ENCODE results near the gene DRC3.
A peak's percentile ranks its signal among the peaks of the same experiment; 100 is the strongest.
"Not testable (repeated sequence)": the region's sequence is repeated elsewhere in the genome, so short reads cannot be mapped to it uniquely, and the experiment has no call there.

The DRC3 gene
- 0.87 to 1.1 reads per million in 2 donors for total RNA-seq

- peak; percentile 99 for DNase-seq
These were observed at the start of gene DRC3, which contains the start of gene TOM1L2 for GRCh38 chr17:17972126-17972951. TSS of gene DRC3 (plus strand) at chr17:17972862. CDS start at chr17:17977599, 4,737 bp downstream. TSS of gene TOM1L2 (minus strand) at chr17:17972400. CDS start at chr17:17972313, 87 bp downstream.

DNA sequence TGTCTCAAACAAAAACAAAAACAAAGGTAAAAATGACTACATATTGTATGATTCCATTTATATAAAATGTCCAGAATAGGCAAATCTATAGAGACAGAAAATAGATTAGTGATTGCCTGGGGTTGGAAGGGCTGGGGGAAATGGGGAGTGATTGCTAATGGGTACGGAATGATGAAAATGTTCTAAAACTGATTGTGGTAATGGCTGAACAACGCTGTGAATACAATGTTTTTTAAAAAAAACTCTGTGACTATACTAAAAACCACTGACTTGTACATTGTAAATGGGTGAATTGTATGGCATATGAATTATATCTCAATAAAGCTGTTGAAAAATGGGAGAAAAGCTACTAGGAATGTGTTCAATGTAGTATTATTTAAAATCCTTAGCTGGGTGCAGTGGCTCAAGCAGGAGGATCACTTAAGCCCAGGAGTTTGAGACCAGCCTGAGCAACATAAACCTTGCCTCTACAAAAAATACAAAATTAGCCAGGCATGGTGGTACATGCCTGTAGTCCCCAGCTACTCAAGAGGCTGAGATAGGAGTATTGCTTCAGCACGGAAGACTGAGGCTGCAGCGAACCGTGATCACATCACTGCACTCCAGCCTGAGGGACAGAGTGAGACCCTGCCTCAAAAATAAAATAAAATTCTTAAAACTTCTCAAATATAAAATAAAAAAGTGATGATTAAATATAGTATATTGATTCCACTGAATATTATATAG is 48.4 kb upstream of the DRC3 start:
- DNase-seq: no peak

GRCh38 chr17:17924857-17925250 is 47.8 kb upstream of the DRC3 start:
- DNase-seq: no peak

- DNase-seq: no peak
These were observed 46.6 kb upstream of the DRC3 start for GRCh38 chr17:17926036-17926435.

GRCh38 chr17:17926840-17927449 is 45.7 kb upstream of the DRC3 start:
- no peak for DNase-seq

- DNase-seq: no peak
These were observed 44.0 kb upstream of the DRC3 start for GRCh38 chr17:17928398-17929287.

- DNase-seq: no peak
These were observed 42.8 kb upstream of the DRC3 start for GRCh38 chr17:17929655-17930380.

DNA sequence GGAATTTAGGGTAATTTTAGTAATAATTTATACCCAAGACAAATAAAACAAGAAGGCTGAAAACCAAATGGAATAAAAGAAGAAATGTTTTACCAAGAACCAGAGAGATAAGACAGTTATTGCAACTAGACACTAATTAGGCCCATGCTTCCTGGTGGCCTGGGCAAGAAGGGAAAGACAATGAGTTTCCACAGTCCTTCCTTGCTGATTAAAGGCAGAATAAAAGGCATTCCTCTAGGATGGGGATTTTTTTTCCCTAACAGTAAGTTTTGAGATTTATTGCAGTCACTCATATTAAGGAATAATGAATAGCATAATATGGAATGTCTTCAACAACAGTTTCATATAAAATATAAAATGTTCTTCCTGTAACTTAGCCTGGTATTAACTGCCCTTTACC is 42.0 kb upstream of the DRC3 start:
- DNase-seq: no peak

- DNase-seq: no peak
These were observed 41.5 kb upstream of the DRC3 start for GRCh38 chr17:17931159-17931558.

DNA sequence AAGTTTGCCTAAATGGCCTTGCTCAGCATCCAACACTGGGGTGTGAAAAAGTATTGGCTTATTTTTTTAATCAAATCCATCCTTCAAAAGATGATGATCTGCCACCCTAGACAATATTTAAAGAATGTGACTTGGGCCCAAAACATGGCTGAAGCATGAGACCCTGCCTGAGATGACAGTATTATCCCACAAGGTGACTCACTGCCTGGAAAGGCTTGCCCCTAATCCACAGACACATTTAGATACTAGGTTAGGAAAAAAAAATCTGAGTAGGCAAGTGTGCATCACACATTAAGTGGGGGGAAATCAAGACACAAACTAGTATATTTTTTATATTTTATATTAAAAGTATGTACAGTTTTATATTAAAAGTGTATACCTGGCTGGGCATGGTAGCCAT is 38.9 kb upstream of the DRC3 start:
- no peak for DNase-seq

- no peak for DNase-seq
These were observed 38.4 kb upstream of the DRC3 start for GRCh38 chr17:17934214-17934613.

- no peak for DNase-seq
These were observed 37.9 kb upstream of the DRC3 start for GRCh38 chr17:17934806-17935205.

GRCh38 chr17:17935321-17936271 is 37.1 kb upstream of the DRC3 start:
- no peak for DNase-seq

DNA sequence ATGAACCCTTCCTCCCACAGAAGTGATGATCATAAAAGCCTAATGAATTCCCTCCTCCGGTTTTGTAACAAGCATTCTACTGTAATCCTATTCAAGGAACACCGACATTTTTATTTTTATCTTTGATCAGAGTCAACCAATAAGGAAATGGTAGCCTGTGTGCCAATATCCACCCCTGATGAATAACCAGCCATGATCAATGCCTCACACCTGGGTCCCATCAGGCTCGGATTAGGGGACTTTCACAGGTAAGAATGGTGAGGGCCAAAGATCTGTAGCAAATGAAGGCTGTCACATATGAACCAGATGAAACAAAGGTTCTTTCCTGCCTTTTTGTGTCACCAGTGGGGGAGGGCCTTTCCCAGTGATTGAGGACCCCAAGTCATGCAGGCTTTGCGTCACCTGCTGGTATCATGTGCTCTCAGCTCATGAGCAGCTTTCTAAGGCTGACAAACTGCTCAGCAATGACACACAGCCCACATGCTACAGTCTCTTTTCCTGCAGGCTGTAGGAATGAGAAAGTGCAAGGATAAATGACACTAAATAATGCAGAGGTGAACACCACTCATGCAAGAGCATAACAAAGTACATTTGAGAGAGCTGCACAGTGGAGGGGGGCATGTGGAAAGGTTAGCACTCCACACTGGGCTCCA is 35.3 kb upstream of the DRC3 start:
- no peak for DNase-seq

DNA sequence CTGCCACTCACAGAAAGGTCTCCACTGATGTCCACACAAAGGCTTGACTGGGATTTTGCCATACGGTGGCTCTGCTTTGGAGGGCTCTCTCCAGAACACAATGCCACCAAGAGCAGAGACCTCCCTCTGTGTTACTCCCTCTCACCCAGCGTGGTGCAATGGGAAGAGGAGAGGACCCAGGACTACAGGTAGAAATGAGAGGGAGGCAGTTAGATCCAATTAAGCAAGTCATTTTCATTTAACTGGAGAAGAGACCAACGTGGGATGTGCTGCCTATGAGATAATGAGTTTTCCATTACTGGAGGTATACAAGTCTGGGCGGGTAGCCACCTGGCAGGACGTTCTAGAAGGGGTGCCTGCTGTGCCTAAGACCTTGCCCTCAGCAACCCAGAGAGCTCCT is 34.7 kb upstream of the DRC3 start:
- no peak for DNase-seq

DNA sequence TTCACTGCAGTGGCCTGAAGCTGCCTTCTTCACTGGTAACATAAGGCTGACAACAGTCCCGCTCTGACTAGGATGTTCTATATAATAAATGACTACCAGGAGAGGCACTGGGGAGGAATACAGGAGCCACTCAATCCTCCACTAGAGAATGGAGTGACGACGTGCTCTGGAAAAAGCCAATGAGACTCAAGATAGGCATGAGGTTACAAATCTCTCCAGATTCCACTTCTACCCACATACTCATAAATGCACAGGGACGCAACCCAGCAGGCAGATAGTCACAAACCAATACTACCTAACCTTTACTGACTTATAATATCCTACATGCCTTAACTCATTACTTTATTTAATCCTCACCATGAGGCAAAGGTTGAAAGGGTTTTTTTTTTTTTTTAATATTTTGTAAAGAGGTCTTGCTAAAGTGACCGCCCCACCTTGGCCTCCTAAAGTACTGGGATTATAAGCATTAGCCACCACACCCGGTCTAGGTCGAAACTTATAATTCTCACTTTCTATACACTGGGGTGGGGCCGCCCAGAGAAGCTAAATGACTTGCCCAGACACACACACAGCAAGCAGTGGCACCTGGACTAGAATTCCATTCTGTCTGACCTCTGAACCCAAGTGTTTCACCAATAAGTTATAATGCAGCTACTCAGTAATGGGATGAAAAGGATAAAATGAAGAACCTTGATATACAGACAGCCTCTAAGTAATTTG is 34.1 kb upstream of the DRC3 start:
- DNase-seq: no peak

DNA sequence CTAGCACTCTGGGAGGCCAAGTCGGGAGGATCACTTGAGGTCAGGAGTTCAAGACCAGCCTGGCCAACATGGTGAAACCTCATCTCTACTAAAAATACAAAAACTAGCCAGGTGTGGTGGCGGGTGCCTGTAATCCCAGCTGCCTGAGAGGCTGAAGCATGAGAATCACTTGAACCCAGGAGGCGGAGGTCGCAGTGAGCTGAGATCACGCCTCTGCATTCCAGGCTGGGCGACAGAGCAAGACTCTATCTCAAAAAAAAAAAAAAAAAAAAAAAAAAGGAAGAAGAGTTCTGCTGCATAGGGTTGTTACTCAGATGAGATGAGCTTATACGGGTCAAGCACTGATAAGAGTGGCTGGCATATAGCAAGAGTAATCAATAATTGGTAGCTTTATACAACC is 32.7 kb upstream of the DRC3 start:
- DNase-seq: not testable (repeated sequence)

- DNase-seq: no peak
These were observed 32.2 kb upstream of the DRC3 start for GRCh38 chr17:17940441-17940911.

- DNase-seq: no peak
These were observed 31.6 kb upstream of the DRC3 start for GRCh38 chr17:17941015-17941414.

Data from activated gamma-delta T cell (primary cell).